NOMO-1 (cell line): Measurements from ENCODE around the gene SIRT7.

ENCODE experiments used
- DNase-seq, 2 experiments: peaks; one replicate each; lab custom pipeline; 2025; ENCODE audit not compliant: unreplicated experiment in 2 of 2; lab: John Stamatoyannopoulos, UW

Gene SIRT7

GRCh38 chr17:81917565-81918332, at the start of gene SIRT7:
TSS of gene SIRT7 (minus strand) at chr17:81918176. CDS start at chr17:81918131, 45 bp downstream.
- DNase-seq = peak; percentile 74 to 80

- no peak for DNase-seq
Measured at GRCh38 chr17:81967244-81967532, 49.2 kb upstream of the SIRT7 start.

GRCh38 chr17:81966343-81967243, 48.6 kb upstream of the SIRT7 start:
- peak; percentile 73 to 95 for DNase-seq

GRCh38 chr17:81964081-81964849, 46.3 kb upstream of the SIRT7 start:
- DNase-seq = no peak

DNA sequence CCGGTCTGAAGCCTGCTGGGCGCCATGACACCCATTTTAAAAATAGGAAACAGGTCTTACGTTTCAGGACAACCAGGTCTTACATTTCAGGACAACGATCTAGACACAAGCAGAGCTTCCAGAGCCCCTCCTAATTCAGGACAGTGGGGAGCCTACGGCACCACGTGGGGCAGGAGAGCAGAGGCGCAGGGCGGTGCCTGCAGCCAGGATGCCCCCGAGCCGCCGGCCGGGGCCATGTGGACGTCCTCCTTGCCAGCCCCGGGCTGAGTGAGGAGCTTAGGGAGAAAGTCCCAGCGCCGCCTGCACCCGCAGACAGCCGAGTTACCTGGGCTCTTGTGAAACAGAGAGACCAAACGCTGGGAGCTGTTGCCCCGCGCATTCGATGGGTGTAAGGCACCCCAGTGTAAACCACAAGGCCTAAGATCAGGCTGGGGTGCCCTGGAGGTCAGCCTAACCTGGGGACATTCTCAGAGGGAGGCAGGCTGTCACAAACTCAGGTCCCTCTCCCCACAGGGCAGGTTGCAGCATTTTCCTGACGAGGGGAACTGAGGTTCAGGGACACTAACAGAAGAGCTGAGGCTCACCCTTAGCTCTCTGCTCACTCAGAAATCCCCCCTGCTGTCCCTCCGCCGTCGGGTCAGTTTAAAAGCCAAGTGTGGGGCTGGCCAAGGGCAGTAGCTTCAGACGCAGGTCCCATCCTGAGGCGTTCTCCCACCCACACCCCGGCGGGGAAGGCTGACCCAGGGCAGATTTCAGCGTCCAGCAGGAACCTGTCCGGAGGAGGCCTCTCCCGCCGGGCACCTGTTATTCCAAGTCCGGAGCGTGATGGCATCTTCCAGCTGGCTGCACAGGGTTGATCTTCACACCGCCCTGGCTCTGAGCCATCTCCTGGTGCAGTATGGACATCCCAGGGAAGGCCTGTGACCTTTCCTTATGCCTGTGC, 44.8 kb upstream of the SIRT7 start:
- DNase-seq = no peak

DNA sequence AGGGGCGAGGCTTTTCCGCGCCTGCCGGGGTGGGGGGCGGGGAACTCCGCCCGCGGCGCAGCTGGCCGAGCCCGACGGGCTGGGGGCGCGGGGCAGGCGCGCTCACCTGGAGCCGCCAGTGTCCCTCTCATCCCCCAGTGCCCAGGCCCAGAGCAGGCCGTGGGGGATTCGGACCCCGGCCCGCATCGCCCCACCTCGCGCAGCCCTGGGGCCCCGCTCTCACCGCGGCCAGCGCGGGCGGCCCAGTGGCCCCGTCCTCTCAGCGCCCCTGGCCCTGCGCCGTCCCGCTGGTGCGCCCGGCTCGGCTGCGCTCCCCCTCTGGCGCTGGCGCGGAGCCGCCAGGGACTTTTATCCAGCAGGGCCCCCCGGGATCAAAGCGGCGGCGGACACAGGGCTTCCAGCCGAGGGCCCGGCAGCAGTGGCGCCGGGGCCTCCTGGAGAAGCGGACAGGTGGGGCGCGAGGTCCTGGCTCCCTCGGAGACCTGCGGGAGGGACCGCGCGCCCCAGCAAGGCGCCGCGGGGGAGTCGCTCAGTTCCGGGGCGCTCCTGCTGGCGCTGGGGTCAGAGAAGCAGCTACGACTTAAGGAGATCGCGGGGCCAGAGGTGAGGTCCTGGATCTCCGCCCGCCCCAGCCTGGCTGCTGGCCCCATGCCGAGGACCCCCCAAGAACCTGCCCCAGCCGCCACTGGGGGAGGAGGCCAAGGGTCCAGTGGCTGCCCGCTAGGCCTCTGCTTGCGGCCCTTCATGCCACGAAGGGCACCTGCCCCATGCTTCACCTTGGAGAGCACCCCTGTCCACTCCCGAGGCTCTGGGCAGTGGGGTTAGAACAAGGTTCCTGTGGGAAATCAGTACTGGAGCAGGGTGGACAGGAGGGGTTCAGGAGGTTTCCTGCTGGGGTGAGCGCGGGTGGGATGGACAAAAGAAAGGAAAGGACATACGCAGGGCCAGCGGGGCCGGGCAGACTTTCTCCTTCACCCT, 43.8 kb upstream of the SIRT7 start:
- DNase-seq = no peak

GRCh38 chr17:81961087-81961511, 43.1 kb upstream of the SIRT7 start, which contains the start of gene NOTUM:
TSS of gene NOTUM (minus strand) at chr17:81961187. CDS start at chr17:81960909, 278 bp downstream.
- DNase-seq = peak in 1 of 2 experiments; percentile 58

DNA sequence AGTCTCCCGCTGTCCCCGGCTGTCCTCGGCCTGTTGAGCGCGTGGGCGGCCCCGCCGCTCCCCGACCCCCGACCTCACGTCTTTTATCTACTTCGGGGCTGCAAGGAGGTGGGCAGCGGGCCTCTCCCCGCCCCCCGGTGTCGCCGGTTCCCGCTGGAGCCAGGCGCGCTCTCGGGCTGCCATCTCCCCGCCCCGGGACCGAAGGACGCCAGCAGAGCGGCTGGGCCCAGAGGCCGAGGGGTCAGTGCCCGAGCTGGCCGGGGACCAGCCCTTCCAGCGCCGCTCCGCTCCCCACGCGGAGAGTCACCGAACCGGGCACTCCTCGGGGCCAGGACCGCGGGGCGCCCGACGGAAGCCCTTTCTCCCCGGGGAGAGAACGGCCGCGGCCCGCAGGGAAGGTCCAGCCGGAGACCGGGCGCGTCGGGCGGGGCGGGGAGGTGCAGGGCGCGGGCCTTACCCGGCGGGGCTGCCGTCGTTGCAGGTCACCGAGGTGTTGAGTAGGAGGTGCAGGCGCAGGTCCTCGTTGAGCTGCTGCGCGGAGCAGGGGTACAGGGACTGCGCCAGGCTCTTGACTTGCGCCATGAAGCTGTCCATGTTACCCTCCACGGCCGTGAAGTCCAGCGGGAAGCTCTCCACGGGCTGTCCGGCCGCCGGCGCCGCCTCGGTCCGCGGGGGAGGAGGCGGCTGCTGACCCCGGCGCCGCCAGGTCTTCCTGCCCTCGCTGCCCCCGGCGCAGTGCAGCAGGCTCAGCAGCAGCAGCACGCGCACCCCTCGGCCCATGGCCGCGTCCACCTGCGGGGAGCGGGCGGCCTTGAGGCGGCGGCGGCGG, 42.4 kb upstream of the SIRT7 start:
- no peak for DNase-seq

DNA sequence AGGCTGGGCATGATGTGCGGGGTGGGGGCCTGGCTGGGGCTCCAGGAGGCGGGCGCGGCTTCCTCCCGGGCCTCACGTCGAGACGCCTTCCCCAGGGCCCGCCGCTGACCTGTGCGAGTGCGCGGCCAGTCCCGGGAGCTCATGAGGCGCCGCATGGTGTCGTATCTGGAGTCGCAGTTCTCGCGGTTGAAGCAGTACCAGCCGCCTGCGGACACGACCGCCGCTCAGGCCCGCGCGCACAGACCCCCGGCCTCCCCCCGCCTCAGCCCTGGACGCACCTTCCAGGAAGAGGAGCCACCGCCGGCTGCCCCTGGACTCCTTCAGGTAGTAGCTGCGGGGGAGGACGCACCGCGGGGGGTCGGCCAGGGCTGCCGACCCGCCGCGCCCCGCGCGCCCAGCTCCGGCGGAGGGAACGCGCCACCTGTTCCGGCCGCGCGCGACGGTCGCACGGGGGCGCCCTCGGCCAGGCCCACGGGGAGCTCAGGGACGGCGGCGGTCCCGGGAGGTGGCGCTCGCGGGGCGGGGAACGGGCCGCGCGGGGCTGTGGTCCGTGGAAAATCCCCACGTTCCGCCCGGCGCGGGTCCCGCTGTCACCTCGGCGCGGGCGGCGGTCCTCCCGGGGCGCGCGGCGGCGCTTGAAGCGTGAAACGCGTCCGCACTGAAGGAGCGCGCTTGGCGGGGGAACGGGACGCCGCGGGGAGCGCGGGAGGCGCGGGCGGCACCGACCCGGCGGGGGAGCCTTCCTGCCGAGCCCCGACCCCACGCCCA, 41.6 kb upstream of the SIRT7 start:
- DNase-seq = peak; percentile 57 to 65

- no peak for DNase-seq
Measured at GRCh38 chr17:81958633-81959342, 40.8 kb upstream of the SIRT7 start.

DNA sequence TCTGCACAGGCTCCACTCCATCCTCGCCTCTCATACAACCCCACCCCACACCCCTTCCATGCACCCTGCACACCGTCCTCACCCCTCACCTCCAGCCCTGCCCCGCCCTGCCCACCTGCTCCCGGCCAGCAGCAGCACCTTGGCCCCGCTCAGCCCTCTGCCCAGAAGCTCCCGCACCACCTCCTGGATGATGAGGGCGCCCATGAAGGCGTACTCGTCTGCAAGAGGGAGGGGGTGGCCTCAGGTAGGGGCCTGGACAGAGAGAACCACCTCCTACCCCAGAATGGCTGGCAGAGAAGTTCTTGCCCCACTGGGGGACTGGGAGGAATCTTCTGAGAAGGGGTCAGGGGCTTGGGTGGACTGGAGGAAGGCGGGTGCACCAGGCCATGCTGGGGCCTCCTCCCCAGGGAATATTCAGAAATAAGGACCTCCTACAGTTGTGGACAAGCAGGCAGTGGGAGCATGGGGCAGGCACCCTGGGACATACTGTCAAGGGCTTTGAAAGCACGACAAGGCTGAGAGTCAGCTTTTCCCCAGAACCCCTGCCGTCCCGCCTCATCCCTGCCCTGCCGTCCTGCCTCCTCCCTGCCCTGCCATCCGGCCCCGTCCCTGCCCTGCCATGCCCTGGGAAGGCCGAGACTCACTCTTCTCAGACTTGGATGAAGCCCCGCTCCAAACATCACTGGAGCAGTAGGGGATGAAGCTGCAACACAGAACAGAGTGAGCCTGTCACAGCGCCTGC, 39.9 kb upstream of the SIRT7 start:
- no peak for DNase-seq

DNA sequence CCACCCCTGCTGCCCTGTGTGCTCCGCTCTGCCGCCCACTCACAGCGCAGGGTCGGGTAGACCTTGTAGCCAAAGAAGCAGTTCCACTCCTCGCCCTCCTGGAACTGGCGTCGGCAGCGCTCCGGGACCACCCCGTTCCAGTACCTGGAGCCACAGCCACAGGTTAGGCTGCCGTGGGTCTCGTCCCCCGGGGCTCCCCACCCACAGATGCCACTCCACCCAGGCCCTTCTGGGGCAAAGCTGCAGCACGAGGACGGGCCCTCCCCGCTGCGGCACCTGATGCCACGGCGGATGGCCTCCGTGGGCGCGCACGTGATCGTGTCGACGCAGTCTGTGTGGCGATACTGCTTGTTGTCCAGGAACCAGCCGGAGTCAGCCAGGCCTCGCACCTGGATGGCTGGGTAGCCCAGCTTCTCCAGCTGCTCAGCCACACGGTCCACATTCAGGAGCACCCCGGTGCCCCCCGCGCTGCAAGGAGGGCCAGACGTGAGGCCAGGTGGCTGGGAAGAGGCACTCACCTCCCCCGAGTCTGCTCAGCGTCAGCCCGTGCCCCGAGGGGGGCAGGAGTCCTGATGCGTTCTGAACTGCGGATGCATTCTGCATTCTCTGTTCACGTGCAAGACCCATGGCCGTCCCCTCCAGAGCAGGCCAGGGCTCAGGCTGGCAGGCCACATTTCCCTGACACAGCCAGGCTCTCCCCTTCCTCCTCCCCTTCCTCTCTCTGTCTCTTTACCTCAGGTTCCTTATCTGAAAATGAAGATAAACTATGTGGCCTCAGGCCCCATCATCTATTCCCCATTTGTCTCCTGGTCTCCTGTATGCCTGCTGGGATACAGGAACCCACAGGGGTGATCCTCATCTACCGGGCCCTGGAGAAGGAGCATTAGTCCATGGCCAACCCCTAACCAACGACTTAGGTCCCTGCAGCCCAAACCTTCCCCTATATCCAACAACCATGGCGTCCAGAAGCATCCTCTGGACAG, 38.9 kb upstream of the SIRT7 start:
- no peak for DNase-seq

DNA sequence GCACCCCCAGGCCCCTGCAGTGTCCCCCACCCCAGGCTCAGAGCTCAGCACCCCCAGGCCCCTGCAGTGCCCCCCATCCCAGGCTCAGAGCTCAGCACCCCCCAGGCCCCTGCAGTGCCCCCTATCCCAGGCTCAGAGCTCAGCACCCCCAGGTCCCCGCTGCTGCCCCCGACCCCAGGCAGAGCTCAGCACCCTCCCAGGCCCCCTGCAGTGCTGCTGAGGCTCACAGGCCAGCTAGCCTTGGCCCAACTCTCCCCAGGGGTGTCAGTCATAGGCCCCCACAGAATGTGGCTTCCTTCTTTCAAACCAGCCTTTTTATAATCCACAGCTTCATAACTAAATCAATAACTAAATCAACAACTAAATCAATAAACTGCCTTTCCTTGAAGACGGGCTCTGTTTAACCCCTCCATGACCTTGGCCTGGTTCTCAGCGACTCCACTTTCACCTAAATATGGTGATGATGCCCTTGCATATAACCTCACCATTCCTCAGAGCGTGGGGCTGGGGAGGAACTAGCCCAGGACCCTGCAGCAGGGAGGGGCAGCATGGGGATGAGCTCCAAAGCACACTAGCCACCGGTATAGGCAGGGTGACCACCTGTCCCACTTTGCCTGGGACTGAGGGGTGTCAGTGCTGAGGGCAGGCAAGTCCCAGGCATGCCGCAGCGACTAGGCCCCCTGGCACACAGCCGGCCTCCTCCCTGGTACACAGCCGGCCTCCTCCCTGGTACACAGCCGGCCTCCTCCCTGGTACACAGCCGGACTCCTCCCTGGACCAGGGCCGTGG, 38.0 kb upstream of the SIRT7 start:
- no peak for DNase-seq
